CD4-positive, alpha-beta T cell (primary cell): ENCODE results near the gene WNK2. TPM values are rescaled to one million over a fixed set of nuclear protein-coding genes. Genes with fewer than 3 reads are reported as not detected.

Experiments
- ATAC-seq: fragments of 200-7000 bp; cut with Tn5 transposase; one replicate; pipeline ENCODE4 v1.10.0; 2022; ENCODE audit warnings: mild to moderate bottlenecking; ENCODE audit not compliant: poor library complexity
- CTCF ChIA-PET: fragments of 350-600 bp; sonication (Branson Sonifier 250); formaldehyde crosslinking; loops from one replicate; lab custom pipeline; 2021; ENCODE audit warnings: antibody characterized with exemption, inconsistent platforms; lab: Charles Lee
- POLR2A ChIA-PET: fragments of 350-600 bp; sonication (Branson Sonifier 250); formaldehyde crosslinking; loops from one replicate; lab custom pipeline; 2021; ENCODE audit warnings: antibody characterized with exemption, inconsistent platforms; lab: Charles Lee
- DNase-seq, 14 experiments: peaks; one replicate each; pipeline ENCODE4 v3.0.0-alpha.2; 2013 to 2020; ENCODE audit warnings: mixed read lengths in 2 of 14
- H3K27ac ChIP-seq, 2 donors: one replicate each; pipeline versions ENCODE4 v1.5.1 to v1.7.0; 2013; ENCODE audit warnings: low read length in 2 of 2, low read depth in 1 of 2, mild to moderate bottlenecking in 1 of 2
- H3K27me3 ChIP-seq, 2 experiments: 1 replicate in 1 of 2; 2 replicates in 1 of 2; pipeline versions ENCODE4 v1.6.1 to v1.7.0; 2013; ENCODE audit warnings: low read length in 2 of 2, control low read depth in 1 of 2, mild to moderate bottlenecking in 1 of 2, moderate library complexity in 1 of 2; ENCODE audit not compliant: insufficient read depth in 2 of 2, control insufficient read depth in 1 of 2
- H3K36me3 ChIP-seq: one replicate; pipeline ENCODE4 v1.6.1; 2013; ENCODE audit warnings: low read length, control low read depth; ENCODE audit not compliant: insufficient read depth
- H3K4me1 ChIP-seq: one replicate; pipeline ENCODE4 v1.6.1; 2013; ENCODE audit warnings: low read length, control low read depth; ENCODE audit not compliant: insufficient read depth
- H3K4me3 ChIP-seq: one replicate; pipeline ENCODE4 v1.5.1; 2013; ENCODE audit warnings: mild to moderate bottlenecking, low read length, moderate library complexity
- H3K9me3 ChIP-seq, 2 experiments: 1 replicate in 1 of 2; 2 replicates in 1 of 2; pipeline versions ENCODE4 v1.6.1 to v1.7.0; 2013; ENCODE audit warnings: low read length in 2 of 2, mild to moderate bottlenecking in 2 of 2, control low read depth in 1 of 2, moderate library complexity in 1 of 2; ENCODE audit not compliant: control insufficient read depth in 1 of 2, insufficient read depth in 1 of 2
- H3K27ac Mint-ChIP-seq: one replicate; pipeline ENCODE4 v1.8.0; 2020; ENCODE audit warnings: mixed read lengths
- H3K27me3 Mint-ChIP-seq: one replicate; pipeline ENCODE4 v1.8.0; 2021; ENCODE audit warnings: mixed read lengths
- H3K36me3 Mint-ChIP-seq: one replicate; pipeline ENCODE4 v1.8.0; 2021; ENCODE audit warnings: low read depth, mixed read lengths
- H3K4me1 Mint-ChIP-seq: one replicate; pipeline ENCODE4 v1.8.0; 2021; ENCODE audit warnings: low read depth, mixed read lengths
- H3K4me3 Mint-ChIP-seq: one replicate; pipeline ENCODE4 v1.8.0; 2020; ENCODE audit warnings: mild to moderate bottlenecking, mixed read lengths
- H3K9me3 Mint-ChIP-seq: one replicate; pipeline ENCODE4 v1.8.0; 2020; ENCODE audit warnings: mixed read lengths
- CTCF ChIP-seq: fragments of 200-600 bp; IDR thresholded peaks from one replicate; pipeline ENCODE4 v1.8.0; 2022; ENCODE audit warnings: antibody characterized with exemption, mild to moderate bottlenecking
- intact Hi-C, 2 experiments: fragments of 100-400 bp; cut with DNase I in 1 of 2; cut with micrococcal nuclease in 1 of 2; formaldehyde crosslinking; loops; one replicate each; pipeline versions ENCODE4 v1.15.1 to v1.9.0; 2023 to 2025; cut with DNase I, micrococcal nuclease
- total RNA-seq, 174 experiments: library from RNA in 2 of 174; stranded (reverse) in 2 of 174; gene quantifications; one replicate each; pipeline ENCODE4 v1.2.3 and lab custom pipeline; 2021 to 2026

The WNK2 gene
- total RNA-seq, 2 experiments from 2014 or later, result 0.19 to 0.22 TPM

GRCh38 chr9:93203718-93204469 is 20.0 kb downstream of the WNK2 start:
- intact Hi-C loops, result no loop called here
- no peak for ATAC-seq
- H3K27me3 Mint-ChIP-seq, result no peaks in the 10 kb centered on the region
- DNase-seq, result no peak
- no peak for TF ChIP-seq CTCF
- no peaks in the 10 kb centered on the region for H3K9me3 Mint-ChIP-seq
- H3K27ac Mint-ChIP-seq, result no peak overlapping the region
- no peaks in the 10 kb centered on the region for H3K4me1 Mint-ChIP-seq
- Histone ChIP-seq H3K36me3 (no peaks in the 10 kb centered on the region), H3K9me3 (peaks cover 0 to 5% of the 10 kb centered on the region in 2 experiments), H3K27ac (no peak overlapping the region), H3K4me1 (peaks cover 4% of the 10 kb centered on the region), H3K4me3 (no peak overlapping the region), H3K27me3 (no peaks in the 10 kb centered on the region)
- ChIA-PET CTCF (no interaction called here), POLR2A (no interaction called here)
- no peak overlapping the region for H3K4me3 Mint-ChIP-seq
- H3K36me3 Mint-ChIP-seq, result no peaks in the 10 kb centered on the region

DNA sequence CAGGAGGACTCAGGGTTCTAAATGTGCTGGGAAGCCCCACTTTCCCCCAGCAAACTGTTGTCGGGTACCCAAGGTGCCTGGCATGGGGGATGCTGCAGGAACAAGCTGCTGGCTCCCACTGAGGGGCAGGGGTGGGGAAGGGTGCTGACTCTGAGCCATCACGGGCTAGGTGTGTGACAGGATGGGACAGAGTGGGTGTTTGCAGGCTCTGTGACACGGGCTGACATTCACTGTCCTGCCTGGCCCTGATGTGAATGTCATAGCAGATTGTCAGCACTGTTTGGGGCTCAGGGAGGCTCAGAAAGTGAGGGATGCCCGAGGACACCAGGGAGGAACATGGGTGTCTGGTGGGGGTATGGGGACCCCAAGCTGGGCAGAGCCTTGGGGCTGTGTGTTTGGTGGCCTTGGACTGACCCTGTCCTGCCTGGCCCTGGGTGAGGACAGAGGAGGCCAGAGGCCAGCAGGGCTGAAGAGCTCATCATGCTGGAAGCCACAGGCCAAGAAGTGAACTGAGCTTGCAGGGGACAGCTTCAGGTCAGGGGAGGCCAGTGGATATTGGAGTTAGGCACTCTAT is 20.6 kb downstream of the WNK2 start:
- H3K9me3 ChIP-seq, result peaks cover 0 to 10% of the 10 kb centered on the region in 2 experiments
- no peaks in the 10 kb centered on the region for H3K36me3 ChIP-seq
- no peaks in the 10 kb centered on the region for H3K27me3 Mint-ChIP-seq
- no peaks in the 10 kb centered on the region for H3K27me3 ChIP-seq
- no peak for ATAC-seq
- no peak for DNase-seq
- POLR2A ChIA-PET, result no interaction called here
- H3K4me3 ChIP-seq, result no peak overlapping the region
- no peak overlapping the region for H3K4me3 Mint-ChIP-seq
- no peaks in the 10 kb centered on the region for H3K4me1 Mint-ChIP-seq
- H3K9me3 Mint-ChIP-seq, result no peaks in the 10 kb centered on the region
- no peak overlapping the region for H3K27ac Mint-ChIP-seq
- H3K36me3 Mint-ChIP-seq, result no peaks in the 10 kb centered on the region
- H3K27ac ChIP-seq, result no peak overlapping the region
- no peak for TF ChIP-seq CTCF
- CTCF ChIA-PET, result no interaction called here
- intact Hi-C loops, result no loop called here
- H3K4me1 ChIP-seq, result peaks cover 4% of the 10 kb centered on the region

DNA sequence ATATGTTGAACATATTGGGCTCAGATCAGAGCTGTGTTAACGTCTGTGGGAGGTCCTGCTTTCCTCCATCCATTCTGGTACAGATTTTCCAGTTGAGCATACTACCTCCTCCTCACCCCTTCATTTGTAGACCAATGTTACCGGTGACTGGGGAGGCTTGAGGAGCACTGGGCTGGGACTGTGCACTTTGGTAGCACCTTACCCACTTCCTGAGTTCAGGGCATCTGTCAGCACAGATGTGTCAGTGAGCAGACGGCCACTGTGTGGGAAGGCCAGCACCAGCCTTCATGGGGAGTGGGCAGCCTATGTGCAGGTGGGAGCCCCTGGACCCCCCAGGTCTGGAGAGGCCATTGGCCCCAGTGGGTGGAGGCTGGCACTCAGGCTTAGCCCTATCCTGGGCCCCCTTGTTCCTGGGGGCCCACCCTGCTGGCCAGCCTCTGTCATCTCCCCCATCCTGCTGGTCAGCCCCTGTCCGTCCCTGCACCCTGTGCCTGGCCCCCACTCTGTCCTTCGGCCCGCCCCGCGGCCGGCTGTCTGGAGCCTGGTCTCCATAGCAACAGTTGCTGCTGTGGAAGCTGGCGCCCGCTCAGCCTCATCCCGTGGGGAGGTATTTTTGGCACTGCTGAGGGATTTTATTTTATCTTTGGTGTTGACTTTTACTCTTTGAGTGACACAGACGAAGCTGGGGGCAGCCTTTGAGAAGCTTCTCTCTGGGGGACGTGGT is 21.3 kb downstream of the WNK2 start:
- Mint-ChIP-seq H3K4me3 (no peak overlapping the region), H3K36me3 (no peaks in the 10 kb centered on the region), H3K27me3 (no peaks in the 10 kb centered on the region), H3K27ac (no peak overlapping the region), H3K4me1 (no peaks in the 10 kb centered on the region), H3K9me3 (no peaks in the 10 kb centered on the region)
- H3K27me3 ChIP-seq, result no peaks in the 10 kb centered on the region
- no peak overlapping the region for H3K4me3 ChIP-seq
- ChIA-PET CTCF (no interaction called here), POLR2A (no interaction called here)
- H3K27ac ChIP-seq, result no peak overlapping the region
- ATAC-seq (no peak), DNase-seq (peak in 1 of 14 experiments; percentile 19)
- H3K9me3 ChIP-seq, result peaks cover 0 to 10% of the 10 kb centered on the region in 2 experiments
- no peak for TF ChIP-seq CTCF
- intact Hi-C loops, result no loop called here
- peaks cover 4% of the 10 kb centered on the region for H3K4me1 ChIP-seq
- no peaks in the 10 kb centered on the region for H3K36me3 ChIP-seq
